ENCODE data around the gene ECT2L.

ECT2L gene

GRCh38 chr6:138782243-138782642, 13.6 kb upstream of the ECT2L start:
- Histone ChIP-seq H3K79me2 (ENCODE audit: low read length) (no peaks in the 10 kb centered on the region), H3K4me2 (ENCODE audit: low read length) (no peak overlapping the region), H2AFZ (ENCODE audit: low read depth, low read length) (no peak overlapping the region), H3K27ac (ENCODE audit: low read length) (no peak overlapping the region), H3K27me3 (ENCODE audit: low read depth, low read length) (no peaks in the 10 kb centered on the region), H3K4me3 (ENCODE audit: low read length) (no peak overlapping the region), H3K36me3 (replicated peaks; ENCODE audit: low read depth, low read length) (no peaks in the 10 kb centered on the region), H3K9ac (ENCODE audit: low read length) (no peak overlapping the region), H4K20me1 (ENCODE audit: insufficient read depth, low read length) (no peaks in the 10 kb centered on the region), H3K9me3 (ENCODE audit: insufficient read depth, low read length) (no peaks in the 10 kb centered on the region), H3K4me1 (ENCODE audit: low read length) (no peaks in the 10 kb centered on the region)
- TF ChIP-seq, protein P1, sequence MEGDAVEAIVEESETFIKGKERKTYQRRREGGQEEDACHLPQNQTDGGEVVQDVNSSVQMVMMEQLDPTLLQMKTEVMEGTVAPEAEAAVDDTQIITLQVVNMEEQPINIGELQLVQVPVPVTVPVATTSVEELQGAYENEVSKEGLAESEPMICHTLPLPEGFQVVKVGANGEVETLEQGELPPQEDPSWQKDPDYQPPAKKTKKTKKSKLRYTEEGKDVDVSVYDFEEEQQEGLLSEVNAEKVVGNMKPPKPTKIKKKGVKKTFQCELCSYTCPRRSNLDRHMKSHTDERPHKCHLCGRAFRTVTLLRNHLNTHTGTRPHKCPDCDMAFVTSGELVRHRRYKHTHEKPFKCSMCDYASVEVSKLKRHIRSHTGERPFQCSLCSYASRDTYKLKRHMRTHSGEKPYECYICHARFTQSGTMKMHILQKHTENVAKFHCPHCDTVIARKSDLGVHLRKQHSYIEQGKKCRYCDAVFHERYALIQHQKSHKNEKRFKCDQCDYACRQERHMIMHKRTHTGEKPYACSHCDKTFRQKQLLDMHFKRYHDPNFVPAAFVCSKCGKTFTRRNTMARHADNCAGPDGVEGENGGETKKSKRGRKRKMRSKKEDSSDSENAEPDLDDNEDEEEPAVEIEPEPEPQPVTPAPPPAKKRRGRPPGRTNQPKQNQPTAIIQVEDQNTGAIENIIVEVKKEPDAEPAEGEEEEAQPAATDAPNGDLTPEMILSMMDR (IDR thresholded peaks at IDR 0.05; ENCODE audit: low read depth, low read length) = no peak
- TF ChIP-seq EZH2phosphoT487 (IDR thresholded peaks at IDR 0.05; ENCODE audit: low read depth) = no peak

DNA sequence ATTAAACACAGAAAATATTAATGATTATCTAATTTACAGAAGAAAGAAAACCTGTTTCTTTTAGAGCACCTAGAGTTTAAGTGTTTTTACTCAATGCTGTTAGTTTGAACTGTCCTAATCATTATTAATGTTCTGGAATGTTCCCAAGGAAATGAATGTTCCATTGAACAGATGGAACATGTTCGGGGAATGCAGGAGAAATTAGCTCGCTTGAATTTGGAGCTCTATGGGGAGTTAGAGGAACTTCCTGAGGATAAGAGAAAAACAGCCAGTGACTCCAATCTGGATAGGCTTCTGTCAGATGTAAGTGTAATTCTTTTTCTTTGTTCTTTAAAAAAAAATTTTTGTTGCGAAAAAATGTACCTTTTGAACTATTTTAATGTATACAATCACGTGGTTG, 10.8 kb upstream of the ECT2L start:
- Histone ChIP-seq H4K20me1 (ENCODE audit: insufficient read depth, low read length) (no peaks in the 10 kb centered on the region), H3K4me1 (ENCODE audit: low read length) (no peaks in the 10 kb centered on the region), H3K36me3 (replicated peaks; ENCODE audit: low read depth, low read length) (no peaks in the 10 kb centered on the region), H3K27me3 (ENCODE audit: low read depth, low read length) (no peaks in the 10 kb centered on the region), H3K4me3 (ENCODE audit: low read length) (no peak overlapping the region), H3K79me2 (ENCODE audit: low read length) (no peaks in the 10 kb centered on the region), H3K9ac (ENCODE audit: low read length) (no peak overlapping the region), H3K4me2 (ENCODE audit: low read length) (no peak overlapping the region), H2AFZ (ENCODE audit: low read depth, low read length) (no peak overlapping the region), H3K9me3 (ENCODE audit: insufficient read depth, low read length) (no peaks in the 10 kb centered on the region), H3K27ac (ENCODE audit: low read length) (no peak overlapping the region)
- TF ChIP-seq, protein P1 (IDR thresholded peaks at IDR 0.05; ENCODE audit: low read depth, low read length) = no peak
- no peak for TF ChIP-seq EZH2phosphoT487 (IDR thresholded peaks at IDR 0.05; ENCODE audit: low read depth)

DNA sequence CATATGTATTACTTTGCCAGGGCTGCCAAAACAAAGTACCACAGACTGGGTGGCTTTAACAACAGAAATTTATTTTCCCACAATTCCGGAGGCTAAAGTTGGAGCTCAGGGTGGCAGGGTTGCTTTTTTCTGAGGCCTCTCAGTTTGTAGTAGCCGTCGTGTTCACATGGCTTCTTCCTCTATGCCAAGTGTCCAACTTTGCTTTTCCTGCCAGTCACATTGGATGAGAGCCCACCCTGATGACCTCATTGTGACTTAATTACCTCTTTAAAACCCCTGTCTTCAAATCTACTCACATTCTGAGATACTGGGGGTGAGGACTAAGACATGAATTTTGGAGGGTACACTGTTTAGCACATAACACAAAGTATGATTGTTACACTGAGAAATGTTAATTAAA, 9.9 kb upstream of the ECT2L start:
- Histone ChIP-seq H3K9me3 (ENCODE audit: insufficient read depth, low read length) (no peaks in the 10 kb centered on the region), H2AFZ (ENCODE audit: low read depth, low read length) (no peak overlapping the region), H3K36me3 (replicated peaks; ENCODE audit: low read depth, low read length) (no peaks in the 10 kb centered on the region), H3K27ac (ENCODE audit: low read length) (no peak overlapping the region), H3K9ac (ENCODE audit: low read length) (no peak overlapping the region), H3K27me3 (ENCODE audit: low read depth, low read length) (no peaks in the 10 kb centered on the region), H3K4me3 (ENCODE audit: low read length) (no peak overlapping the region), H3K4me1 (ENCODE audit: low read length) (no peaks in the 10 kb centered on the region), H3K79me2 (ENCODE audit: low read length) (no peaks in the 10 kb centered on the region), H3K4me2 (ENCODE audit: low read length) (no peak overlapping the region), H4K20me1 (ENCODE audit: insufficient read depth, low read length) (no peaks in the 10 kb centered on the region)
- no peak for TF ChIP-seq EZH2phosphoT487 (IDR thresholded peaks at IDR 0.05; ENCODE audit: low read depth)
- TF ChIP-seq, protein P1 (IDR thresholded peaks at IDR 0.05; ENCODE audit: low read depth, low read length) = no peak

DNA sequence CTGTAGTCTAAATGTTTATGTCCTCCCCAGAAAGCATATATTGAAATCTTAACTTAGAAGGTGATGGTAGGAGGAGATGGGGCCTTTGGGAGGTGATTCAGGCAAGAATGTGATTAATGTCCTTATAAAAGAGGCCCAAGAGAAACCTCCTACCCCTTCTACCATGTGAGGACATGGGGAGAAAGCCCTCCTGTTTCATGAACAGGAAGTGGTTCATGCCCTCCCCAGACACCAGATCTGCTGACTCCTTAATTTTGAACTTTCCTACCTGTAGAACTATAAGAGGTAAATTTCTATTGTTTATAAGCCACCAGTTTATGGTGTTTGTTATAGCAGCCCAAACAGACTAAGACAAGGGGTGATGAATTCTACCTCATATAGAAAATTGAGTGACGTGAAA, 8.7 kb upstream of the ECT2L start:
- H3K36me3 ChIP-seq (replicated peaks; ENCODE audit: low read depth, low read length) = no peaks in the 10 kb centered on the region
- no peak overlapping the region for H3K9ac ChIP-seq (ENCODE audit: low read length)
- TF ChIP-seq, protein P1 (IDR thresholded peaks at IDR 0.05; ENCODE audit: low read depth, low read length) = no peak
- no peak for TF ChIP-seq EZH2phosphoT487 (IDR thresholded peaks at IDR 0.05; ENCODE audit: low read depth)
- H3K4me3 ChIP-seq (ENCODE audit: low read length) = no peak overlapping the region
- no peaks in the 10 kb centered on the region for H4K20me1 ChIP-seq (ENCODE audit: insufficient read depth, low read length)
- H3K4me2 ChIP-seq (ENCODE audit: low read length) = no peak overlapping the region
- H3K27me3 ChIP-seq (ENCODE audit: low read depth, low read length) = no peaks in the 10 kb centered on the region
- H3K79me2 ChIP-seq (ENCODE audit: low read length) = no peaks in the 10 kb centered on the region
- no peak overlapping the region for H3K27ac ChIP-seq (ENCODE audit: low read length)
- H2AFZ ChIP-seq (ENCODE audit: low read depth, low read length) = no peak overlapping the region
- no peaks in the 10 kb centered on the region for H3K9me3 ChIP-seq (ENCODE audit: insufficient read depth, low read length)
- no peaks in the 10 kb centered on the region for H3K4me1 ChIP-seq (ENCODE audit: low read length)

All from OCI-LY3 (cell line).